Panc1 (cell line): ENCODE data around the gene PELI2.

Experiments used
- CTCF ChIP-seq: fragments of 450-650 bp; IDR thresholded peaks from 2 replicates; pipeline ENCODE4 v1.5.1; 2017; ENCODE audit warnings: mild to moderate bottlenecking
- POLR2AphosphoS5 ChIP-seq: IDR thresholded peaks from 2 replicates; pipeline ENCODE4 v1.6.1; 2012; ENCODE audit warnings: mild to moderate bottlenecking, low read depth, low read length, moderate library complexity

DNA sequence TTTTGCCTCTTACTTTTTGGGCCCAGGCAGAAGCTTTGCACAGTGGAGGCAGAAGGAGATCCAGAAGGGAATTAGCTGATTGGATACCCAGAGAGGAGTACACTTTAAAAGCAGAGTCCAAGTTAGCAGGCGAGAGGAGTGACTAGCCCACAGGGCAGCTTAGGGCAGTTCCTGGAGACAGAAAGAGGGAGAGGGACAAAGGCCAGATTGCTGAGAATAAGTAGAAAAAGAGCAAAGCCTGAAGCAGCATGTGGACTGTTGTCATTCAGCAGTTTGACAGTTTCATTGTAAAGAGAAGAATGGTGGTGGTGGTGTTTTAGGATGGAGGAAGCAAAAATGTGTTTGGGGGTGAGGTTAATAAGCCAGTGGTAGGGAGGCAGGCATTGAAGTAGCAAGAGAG lies 95.1 kb downstream of the PELI2 start:
- TF ChIP-seq CTCF, result no peak
- no peak for TF ChIP-seq POLR2AphosphoS5
